Ishikawa (cell line): ENCODE measurements around the gene ARFGAP1.
A peak's percentile ranks its signal among the peaks of the same experiment; 100 is the strongest.

Experiments used
- CEBPB ChIP-seq: IDR thresholded peaks from 2 replicates; pipeline ENCODE4 v1.6.1; 2012
- CREB1 ChIP-seq: IDR thresholded peaks from 2 replicates; pipeline ENCODE4 v1.6.1; 2012; ENCODE audit warnings: low read depth
- EGR1 ChIP-seq: IDR thresholded peaks from 2 replicates; pipeline ENCODE4 v1.6.1; 2012
- EP300 ChIP-seq: IDR thresholded peaks from 2 replicates; pipeline ENCODE4 v1.6.1; 2012; ENCODE audit warnings: borderline replicate concordance
- FOXM1 ChIP-seq: IDR thresholded peaks from 2 replicates; pipeline ENCODE4 v1.6.1; 2012; ENCODE audit warnings: low read depth, borderline replicate concordance
- MAX ChIP-seq: IDR thresholded peaks from 2 replicates; pipeline ENCODE4 v1.6.1; 2012
- NFIC ChIP-seq: IDR thresholded peaks from 2 replicates; pipeline ENCODE4 v1.6.1; 2012
- RAD21 ChIP-seq: IDR thresholded peaks from 2 replicates; pipeline ENCODE4 v1.6.1; 2012; ENCODE audit warnings: low read depth
- TAF1 ChIP-seq: IDR thresholded peaks from 2 replicates; pipeline ENCODE4 v1.6.1; 2012; ENCODE audit warnings: low read depth, mild to moderate bottlenecking
- TEAD4 ChIP-seq: IDR thresholded peaks from 2 replicates; pipeline ENCODE4 v1.6.1; 2012
- YY1 ChIP-seq: IDR thresholded peaks from 2 replicates; pipeline ENCODE4 v1.6.1; 2012; ENCODE audit warnings: low read depth
- ZBTB7A ChIP-seq: IDR thresholded peaks from 2 replicates; pipeline ENCODE4 v1.6.1; 2012; ENCODE audit warnings: low read depth
- TF ChIP-seq, protein P1 (sequence below): IDR thresholded peaks from 2 replicates; pipeline ENCODE4 v1.6.1; 2012; ENCODE audit warnings: low read depth, mild to moderate bottlenecking

GRCh38 chr20:63333241-63333836 lies 60.7 kb downstream of the ARFGAP1 start:
- TF ChIP-seq NFIC (peak; percentile 77), EGR1 (peak; percentile 80), FOXM1 (no peak), TEAD4 (peak; percentile 77), CREB1 (no peak), MAX (peak; percentile 40; the same call in 1 of the 2 replicates), CEBPB (no peak), EP300 (peak; percentile 40; the same call in 1 of the 2 replicates), TAF1 (no peak), YY1 (no peak), ZBTB7A (peak; percentile 50; the same call in 1 of the 2 replicates), RAD21 (no peak)
- TF ChIP-seq, protein P1, sequence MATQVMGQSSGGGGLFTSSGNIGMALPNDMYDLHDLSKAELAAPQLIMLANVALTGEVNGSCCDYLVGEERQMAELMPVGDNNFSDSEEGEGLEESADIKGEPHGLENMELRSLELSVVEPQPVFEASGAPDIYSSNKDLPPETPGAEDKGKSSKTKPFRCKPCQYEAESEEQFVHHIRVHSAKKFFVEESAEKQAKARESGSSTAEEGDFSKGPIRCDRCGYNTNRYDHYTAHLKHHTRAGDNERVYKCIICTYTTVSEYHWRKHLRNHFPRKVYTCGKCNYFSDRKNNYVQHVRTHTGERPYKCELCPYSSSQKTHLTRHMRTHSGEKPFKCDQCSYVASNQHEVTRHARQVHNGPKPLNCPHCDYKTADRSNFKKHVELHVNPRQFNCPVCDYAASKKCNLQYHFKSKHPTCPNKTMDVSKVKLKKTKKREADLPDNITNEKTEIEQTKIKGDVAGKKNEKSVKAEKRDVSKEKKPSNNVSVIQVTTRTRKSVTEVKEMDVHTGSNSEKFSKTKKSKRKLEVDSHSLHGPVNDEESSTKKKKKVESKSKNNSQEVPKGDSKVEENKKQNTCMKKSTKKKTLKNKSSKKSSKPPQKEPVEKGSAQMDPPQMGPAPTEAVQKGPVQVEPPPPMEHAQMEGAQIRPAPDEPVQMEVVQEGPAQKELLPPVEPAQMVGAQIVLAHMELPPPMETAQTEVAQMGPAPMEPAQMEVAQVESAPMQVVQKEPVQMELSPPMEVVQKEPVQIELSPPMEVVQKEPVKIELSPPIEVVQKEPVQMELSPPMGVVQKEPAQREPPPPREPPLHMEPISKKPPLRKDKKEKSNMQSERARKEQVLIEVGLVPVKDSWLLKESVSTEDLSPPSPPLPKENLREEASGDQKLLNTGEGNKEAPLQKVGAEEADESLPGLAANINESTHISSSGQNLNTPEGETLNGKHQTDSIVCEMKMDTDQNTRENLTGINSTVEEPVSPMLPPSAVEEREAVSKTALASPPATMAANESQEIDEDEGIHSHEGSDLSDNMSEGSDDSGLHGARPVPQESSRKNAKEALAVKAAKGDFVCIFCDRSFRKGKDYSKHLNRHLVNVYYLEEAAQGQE, result no peak
